OCI-LY7 (cell line): ENCODE results near the gene CHRNA3.

Experiments used
- CTCF ChIP-seq: fragments of 200-600 bp; sonication (generic); conservative IDR thresholded peaks from 2 replicates; pipeline ENCODE4 v1.5.1; 2014; ENCODE audit warnings: mild to moderate bottlenecking, antibody characterized with exemption, low read length, moderate library complexity, mixed read lengths
- EZH2phosphoT487 ChIP-seq: fragments of 200-600 bp; sonication (generic); IDR thresholded peaks from 2 replicates; pipeline ENCODE4 v1.6.1; 2018; ENCODE audit warnings: low read depth, borderline replicate concordance, mild to moderate bottlenecking, mixed run types, antibody characterized with exemption, low read length, moderate library complexity, mixed read lengths

DNA sequence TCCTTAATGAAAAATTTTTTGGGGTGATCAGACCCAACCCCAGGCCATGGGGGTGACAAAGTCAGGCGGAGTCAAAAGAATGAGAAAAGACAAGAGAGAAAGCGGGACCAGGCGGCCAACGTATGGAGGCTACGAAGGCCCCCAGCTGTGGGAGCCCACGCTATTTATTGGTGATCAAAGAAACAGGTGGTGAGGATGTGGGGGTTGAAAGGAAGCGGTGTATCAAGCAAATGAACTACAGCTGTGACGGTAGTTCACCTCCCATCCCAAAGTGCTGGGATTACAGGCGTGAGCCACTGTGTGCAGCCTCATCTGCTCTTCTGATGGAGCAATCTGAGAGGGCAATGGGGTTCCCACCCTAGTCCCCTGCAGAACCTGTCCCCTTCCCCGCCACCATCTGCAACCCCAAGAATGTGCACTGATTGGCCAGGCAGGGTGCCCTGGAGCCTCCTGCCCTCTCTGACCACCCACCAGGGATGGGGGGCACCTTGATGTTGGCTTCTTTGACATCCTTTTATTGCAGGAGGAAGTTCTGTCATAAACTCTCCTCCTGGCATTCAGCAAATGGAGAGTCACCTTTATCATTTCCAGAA lies 1.1 kb upstream of the CHRNA3 start:
- TF ChIP-seq CTCF (no peak), EZH2phosphoT487 (no peak)
